Measurements from ENCODE around the gene FOXG1. TPM values are rescaled to one million over a fixed set of nuclear protein-coding genes. Genes with fewer than 3 reads are reported as not detected.

Gene FOXG1
- total RNA-seq, 1 donor from 2014 or later = not detected

DNA sequence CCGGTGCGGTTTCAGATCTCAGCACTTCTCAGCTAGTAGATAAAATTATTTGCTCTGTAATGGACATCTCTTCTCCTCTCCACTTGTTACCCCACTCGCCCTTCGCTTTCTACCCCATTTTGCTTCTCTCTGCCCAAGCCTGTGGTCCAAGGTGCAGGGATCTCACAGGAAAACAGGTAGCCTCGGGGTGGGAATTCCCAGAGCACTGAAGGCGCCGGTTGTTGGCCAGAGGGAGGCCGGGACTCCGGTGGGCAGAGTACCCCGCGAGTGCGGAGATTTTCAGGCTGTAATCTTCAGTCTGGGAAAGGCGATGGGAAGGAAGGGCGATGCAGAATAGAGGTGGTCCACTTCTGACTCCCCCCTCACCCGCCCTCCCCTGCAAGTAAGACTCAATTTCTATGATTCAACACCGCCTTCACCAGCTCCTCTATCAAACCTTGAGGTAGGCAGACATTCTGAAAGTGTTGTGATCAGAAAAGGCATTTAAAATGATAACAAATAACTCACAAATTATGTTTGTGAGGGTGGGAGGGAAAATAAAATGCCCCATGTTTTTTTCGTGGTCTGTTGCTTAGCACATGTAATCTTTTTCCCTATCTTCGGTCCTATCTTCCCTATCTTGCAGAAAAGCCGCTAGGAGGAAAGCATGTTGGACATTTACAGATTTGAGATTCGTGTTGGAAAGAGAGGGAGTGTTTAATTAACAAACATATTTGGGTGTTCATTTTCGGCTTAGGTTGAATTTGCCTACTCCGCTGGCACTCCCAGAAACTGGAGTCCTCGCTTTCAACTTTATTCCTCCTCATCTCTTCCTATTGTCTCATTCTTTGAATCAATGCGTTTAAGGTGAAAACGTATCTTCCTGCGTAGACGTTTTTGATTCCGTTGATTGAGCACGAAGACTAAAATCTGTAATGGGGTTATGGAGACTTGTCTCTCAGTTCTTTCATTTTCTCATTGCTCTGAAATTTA is 8.5 kb downstream of the FOXG1 start:
- no peak for DNase-seq (ENCODE audit: extremely low read depth, low read depth, low spot score)

- no peak for DNase-seq (ENCODE audit: extremely low read depth, low read depth, low spot score)
Observed at GRCh38 chr14:28776482-28777266, 10.1 kb downstream of the FOXG1 start.

- no peak for DNase-seq (ENCODE audit: extremely low read depth, low read depth, low spot score)
Observed at GRCh38 chr14:28777471-28778137, 11.0 kb downstream of the FOXG1 start.

DNA sequence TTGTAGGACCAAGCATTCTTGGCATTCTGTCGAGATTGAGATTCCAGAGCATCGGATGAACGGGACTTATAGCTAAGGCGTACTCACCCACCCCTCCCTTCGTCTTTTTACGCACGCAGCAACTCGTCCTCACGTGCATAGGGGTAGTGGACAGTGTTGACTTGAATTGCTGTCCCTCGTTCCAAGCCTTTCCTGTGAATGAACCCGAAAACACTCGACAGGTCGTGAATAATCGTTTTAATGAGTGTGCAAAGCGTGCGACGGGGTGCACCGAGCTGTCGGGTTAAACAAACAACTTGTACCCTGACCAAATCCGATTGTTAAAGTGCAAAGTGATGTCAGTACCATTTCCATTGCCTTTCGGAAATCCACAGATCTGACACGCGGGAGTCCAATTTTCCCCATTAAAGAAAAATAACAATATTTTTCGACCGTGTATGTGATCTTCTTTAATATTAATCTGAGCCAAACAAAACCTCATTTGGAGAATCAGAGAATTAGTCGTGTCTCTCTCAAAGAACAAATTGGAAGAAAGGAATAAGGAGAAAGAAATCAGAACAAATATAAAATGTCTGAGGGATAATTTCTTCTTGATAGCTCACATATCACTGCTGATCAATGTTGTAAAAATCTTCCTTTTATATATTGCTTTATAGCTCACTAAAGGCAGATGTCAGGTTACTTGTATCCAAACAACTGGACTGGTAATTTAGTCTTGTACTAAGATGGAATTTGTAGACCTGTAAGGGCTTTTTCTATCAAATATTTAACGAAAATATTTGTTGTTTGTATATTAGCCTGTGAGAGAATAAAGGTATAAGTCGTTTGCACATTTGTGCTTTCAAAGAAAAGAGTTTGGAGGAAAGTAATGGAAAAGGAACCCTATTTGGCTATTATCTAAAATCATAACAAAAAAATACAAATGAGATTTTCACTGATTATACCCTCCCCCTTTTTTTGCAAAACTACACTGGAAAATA is 11.8 kb downstream of the FOXG1 start:
- no peak for DNase-seq (ENCODE audit: extremely low read depth, low read depth, low spot score)

DNA sequence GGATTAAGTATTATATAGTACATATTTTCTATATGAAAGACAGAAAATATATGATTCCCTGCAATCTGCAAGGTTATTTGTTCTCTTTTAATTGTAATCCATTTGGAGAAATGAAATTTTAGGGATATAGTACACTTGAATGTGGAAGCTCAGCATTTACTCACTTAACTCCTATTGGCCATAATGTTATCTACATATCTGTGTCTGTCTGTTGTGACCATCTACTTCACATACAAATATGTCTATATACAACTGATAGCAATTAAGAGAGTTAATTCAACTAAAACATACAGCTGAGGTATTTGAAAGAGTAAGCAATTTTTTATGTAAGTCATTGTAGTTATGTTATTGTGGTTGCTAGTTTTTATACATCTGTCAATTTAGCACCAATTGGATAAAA is 12.9 kb downstream of the FOXG1 start:
- no peak for DNase-seq (ENCODE audit: extremely low read depth, low read depth, low spot score)

DNA sequence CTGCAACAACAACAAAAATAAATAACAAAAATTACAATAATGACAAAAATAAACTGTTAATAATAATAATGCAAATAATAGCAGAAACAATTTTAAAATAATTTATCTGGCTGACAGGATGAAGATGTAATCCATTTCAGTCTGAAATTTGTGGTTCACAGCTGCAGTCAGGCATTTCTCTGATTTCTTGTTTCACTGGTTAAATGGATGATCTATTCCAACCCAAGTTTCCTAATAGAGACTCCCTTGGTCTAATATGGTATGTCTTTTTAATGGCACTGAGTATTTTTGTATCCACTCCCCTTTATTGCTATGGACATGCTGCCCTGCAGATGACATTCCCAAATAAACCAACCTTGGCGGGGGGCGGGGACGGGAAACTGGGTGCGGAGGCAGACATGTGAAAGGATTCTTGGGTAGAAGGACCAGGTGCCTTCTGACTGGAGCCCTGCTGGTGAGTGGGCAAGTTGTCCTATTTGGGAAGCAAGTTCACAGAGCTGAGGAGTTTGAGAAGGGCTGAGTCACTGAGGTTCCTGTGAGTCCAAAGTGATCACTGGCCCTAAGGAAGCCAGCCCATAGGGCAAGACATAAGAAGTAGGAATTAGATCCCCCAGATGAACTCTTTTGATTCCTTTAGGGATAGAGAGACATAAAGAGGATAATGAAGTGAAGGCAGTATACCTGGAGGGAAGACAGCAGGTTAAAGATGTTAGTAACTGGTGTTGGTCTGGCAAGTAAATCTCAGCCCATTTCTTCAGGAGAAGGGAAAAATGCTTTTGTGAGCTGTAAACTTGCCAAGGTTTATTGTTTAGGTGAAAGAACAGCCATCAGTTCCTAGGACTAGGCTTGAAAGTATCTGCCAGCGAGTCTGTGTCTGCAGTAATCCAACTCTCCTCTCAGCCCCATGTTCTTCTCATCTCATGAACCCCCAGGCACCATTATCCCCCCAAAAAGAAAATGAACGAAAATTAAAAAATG is 14.5 kb downstream of the FOXG1 start:
- no peak for DNase-seq (ENCODE audit: extremely low read depth, low read depth, low spot score)

DNA sequence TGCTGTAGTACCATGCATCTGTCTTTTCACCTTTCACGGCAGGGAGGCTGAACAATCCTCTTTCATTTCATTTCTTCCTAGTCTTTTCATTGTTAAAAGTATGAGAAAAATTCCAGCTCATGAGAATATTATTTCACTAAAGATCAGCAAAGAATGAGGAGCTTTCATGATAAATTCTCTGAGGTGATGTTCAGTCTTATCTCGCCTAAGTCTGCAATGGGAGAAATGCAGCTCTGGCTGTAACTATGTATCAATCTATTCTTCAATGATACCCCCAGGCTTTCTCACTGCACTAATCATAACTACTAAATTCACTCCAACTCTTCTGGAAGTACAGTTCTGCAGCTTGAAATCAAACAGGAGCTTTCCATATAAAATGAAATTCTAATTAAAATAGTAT is 15.7 kb downstream of the FOXG1 start:
- no peak for DNase-seq (ENCODE audit: extremely low read depth, low read depth, low spot score)

DNA sequence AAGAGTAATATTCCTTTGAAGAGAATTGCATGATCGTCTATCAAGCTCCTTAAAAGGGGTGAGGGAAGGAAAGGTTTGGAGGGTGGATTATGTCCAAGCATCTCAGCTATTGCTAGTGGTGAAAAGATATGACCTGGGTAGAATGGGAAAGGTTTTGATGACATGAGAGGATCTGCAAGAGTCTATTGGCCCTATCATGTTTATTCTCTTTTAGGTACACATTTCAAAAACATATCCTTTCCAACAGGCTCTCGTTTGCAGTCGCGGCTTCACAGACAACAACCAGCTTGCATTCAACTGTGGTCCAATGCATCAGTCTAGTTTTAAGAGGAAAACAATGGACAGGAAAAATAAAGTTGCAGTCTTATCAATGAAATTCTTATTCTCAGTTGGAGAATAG is 17.1 kb downstream of the FOXG1 start:
- DNase-seq (ENCODE audit: extremely low read depth, low read depth, low spot score) = no peak

DNA sequence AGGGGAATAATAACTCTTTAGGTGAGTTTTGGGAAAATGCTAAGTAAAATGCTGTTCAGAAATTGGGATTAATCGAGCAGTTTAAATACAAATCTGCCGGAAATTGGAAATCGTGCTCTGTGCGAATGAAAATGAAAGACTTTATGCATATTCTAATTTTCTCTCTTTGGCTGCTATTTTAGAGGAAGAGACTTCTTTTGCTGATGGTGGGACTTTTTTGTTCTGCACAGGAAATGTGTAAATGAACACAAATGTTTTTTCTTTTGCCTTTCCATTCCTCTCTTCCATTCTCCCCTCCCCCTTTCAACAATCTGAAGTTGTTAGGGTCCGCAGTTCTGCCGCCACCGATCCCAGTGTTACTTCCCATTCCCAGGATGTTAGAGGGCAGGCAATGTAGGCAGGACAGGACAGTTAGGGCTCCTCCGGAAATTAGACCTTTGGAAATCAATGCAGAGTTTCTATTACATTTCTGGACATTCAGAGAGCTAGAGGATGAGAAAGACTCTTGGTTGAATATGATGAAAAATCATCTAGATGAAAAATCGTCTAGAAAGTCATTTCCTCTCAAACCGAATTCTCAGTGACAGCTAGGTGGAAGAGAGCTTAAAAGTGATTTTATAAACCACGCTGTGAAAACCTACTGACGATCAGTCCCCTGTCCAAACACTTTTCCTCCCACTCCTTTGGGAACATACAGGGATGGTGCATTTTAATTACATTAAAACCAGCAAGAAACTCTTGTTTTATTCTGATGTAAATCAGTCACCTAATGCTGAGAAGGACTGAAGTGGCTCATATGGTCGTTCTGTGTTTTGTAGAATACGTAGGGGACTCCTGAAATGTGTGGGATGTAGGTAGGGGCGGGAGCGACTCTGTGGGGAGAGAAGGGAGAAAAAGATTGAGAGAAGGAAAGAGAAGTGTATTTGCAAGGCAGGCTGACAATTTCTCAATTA is 17.8 kb downstream of the FOXG1 start:
- DNase-seq (ENCODE audit: extremely low read depth, low read depth, low spot score) = no peak

- DNase-seq (ENCODE audit: extremely low read depth, low read depth, low spot score) = no peak
Observed at GRCh38 chr14:28785096-28785952, 18.7 kb downstream of the FOXG1 start.

GRCh38 chr14:28807518-28807917 is 40.9 kb downstream of the FOXG1 start:
- DNase-seq (ENCODE audit: extremely low read depth, low read depth, low spot score) = no peak

DNA sequence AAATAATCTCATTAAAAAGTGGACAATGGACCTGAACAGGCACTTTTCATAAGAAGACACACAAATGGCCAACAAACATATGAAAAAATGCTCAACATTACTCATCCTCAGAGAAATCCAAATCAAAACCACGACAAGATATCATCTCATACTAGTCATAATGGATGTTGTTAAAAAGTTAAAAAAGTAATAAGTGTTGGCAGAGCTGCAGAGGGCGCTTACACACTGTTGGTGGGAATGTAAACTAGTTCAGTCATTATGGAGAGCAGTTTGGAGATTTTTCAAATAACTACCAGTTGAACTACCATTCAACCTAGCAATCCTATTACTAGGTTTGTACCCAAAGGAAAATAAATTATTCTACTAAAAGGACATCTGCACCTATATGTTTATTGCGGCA is 47.2 kb downstream of the FOXG1 start:
- DNase-seq (ENCODE audit: extremely low read depth, low read depth, low spot score) = no peak

Measured in glomerular endothelial cell (primary cell).